GM21529 (cell line): ENCODE measurements around the gene SH3RF3.

Experiments used
- ATAC-seq: cut with Tn5 transposase; IDR thresholded peaks from one replicate; pipeline ENCODE4 v1.9.1; 2021; ENCODE audit not compliant: unreplicated experiment

SH3RF3 gene

GRCh38 chr2:109272461-109272860, 143.5 kb downstream of the SH3RF3 start:
- no peak for ATAC-seq

GRCh38 chr2:109275120-109276012, 146.4 kb downstream of the SH3RF3 start:
- ATAC-seq: no peak

- no peak for ATAC-seq
Observed at GRCh38 chr2:109277406-109277805, 148.4 kb downstream of the SH3RF3 start.

GRCh38 chr2:109279243-109279860, 150.3 kb downstream of the SH3RF3 start:
- ATAC-seq: no peak

- no peak for ATAC-seq
Observed at GRCh38 chr2:109280804-109281203, 151.8 kb downstream of the SH3RF3 start.

- ATAC-seq: no peak
Observed at GRCh38 chr2:109282360-109282759, 153.4 kb downstream of the SH3RF3 start.

GRCh38 chr2:109282865-109283264, 153.9 kb downstream of the SH3RF3 start:
- no peak for ATAC-seq

GRCh38 chr2:109284826-109285225, 155.8 kb downstream of the SH3RF3 start:
- no peak for ATAC-seq

GRCh38 chr2:109285244-109285651, 156.2 kb downstream of the SH3RF3 start:
- ATAC-seq: no peak

GRCh38 chr2:109287413-109287812, 158.4 kb downstream of the SH3RF3 start:
- no peak for ATAC-seq

GRCh38 chr2:109287838-109288237, 158.8 kb downstream of the SH3RF3 start:
- no peak for ATAC-seq

GRCh38 chr2:109288544-109289368, 159.8 kb downstream of the SH3RF3 start:
- ATAC-seq: no peak

GRCh38 chr2:109289504-109290222, 160.7 kb downstream of the SH3RF3 start:
- ATAC-seq: no peak

GRCh38 chr2:109290887-109291643, 162.1 kb downstream of the SH3RF3 start:
- no peak for ATAC-seq

- ATAC-seq: no peak
Observed at GRCh38 chr2:109292386-109292785, 163.4 kb downstream of the SH3RF3 start.

GRCh38 chr2:109293663-109294062, 164.7 kb downstream of the SH3RF3 start:
- ATAC-seq: no peak

GRCh38 chr2:109294523-109294922, 165.5 kb downstream of the SH3RF3 start:
- no peak for ATAC-seq

GRCh38 chr2:109295070-109295780, 166.2 kb downstream of the SH3RF3 start:
- no peak for ATAC-seq

- no peak for ATAC-seq
Observed at GRCh38 chr2:109295781-109296117, 166.7 kb downstream of the SH3RF3 start.
